G401.6 (cell line): ENCODE results near the gene HOXD4.
A peak's percentile ranks its signal among the peaks of the same experiment; 100 is the strongest.

Source experiments
- FAIRE-seq: peaks from 2 replicates; lab custom pipeline; 2012; peaks lifted over from hg19 to GRCh38; lab: Jason Lieb, UNC

Gene HOXD4

GRCh38 chr2:176114120-176114929, 37.0 kb upstream of the HOXD4 start:
- FAIRE-seq = no peak

DNA sequence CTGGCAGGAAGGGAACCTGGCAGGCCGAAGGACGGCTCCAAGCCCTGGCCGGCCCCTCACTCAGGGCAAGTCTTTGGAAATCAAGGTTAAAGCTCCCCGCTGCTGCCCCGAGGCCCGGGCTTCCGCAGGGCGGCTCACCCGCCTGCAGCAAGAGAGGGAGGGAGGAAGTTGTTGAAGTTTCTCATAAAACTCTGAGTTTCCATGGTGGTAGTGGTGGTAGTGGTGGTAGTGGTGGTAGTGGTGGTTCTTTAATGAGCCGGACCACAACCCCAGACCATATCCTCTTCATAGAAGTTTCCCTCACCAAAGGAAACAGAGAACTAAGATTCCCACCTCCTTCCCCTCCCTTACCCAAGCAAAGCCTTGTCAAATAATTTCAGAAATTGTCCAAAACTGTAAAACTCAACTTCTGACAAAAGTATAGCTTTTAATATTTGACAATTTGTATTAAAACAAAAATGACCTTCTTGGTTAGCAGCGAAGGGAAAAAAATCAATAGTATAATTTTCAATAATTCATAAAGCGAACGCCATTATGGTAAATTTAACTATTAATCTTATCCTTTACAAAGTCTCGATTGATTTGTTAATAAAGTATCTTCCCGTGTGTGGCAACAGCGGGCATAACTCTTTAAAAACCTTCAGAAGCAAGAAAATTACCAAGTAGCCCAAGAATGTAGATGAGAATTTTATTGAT, 36.3 kb upstream of the HOXD4 start:
- no peak for FAIRE-seq

DNA sequence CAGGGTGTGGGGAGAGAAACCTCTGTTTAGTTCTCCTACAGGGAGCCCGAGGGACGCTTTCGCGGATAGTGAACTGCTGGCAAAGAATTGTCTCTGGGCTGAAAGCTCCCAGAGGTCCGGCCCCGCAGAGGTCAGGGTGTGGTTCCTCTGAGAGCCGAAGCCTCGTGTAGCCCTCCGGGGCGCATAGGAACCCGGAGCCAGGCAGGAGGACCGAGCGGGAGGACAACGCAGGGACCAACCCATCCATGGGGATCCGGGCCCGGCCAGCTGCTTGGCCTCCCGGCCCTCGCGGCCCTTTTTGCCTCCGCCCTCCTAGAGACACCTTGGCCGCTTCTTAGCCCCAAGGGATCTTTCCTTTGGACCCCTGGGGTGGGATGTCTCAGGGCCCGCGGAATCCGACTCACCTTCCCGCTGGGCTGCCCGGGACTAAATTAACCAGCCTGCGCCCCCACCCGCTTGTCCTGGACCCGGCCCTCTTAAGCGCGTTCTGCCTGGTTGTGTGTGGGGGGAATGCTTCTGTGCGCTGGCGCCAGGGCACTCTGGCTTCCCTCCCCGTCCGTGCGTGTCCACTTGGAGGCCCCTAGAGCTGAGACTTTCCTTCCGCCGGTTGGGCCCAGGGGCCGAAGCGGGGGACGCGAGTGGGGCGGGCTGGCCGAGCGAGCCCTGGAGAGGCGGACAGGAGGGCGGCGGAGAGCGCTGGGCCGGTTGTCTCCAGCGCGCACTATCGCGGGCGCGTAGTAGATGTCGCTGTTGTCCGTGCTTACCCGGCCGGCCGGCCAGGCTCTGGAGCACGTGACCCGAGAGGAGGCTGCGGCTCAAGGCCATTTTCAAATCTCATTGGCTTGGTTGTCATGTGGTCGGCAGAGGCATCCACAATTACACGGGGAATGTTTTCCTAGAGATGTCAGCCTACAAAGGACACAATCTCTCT, 35.2 kb upstream of the HOXD4 start, which contains the start of gene HOXD10:
Gene HOXD10 (plus strand): TSS at position 896 of the 931 bp plus-strand sequence. CDS start 56 bp downstream, outside the sequence.
- FAIRE-seq = no peak

DNA sequence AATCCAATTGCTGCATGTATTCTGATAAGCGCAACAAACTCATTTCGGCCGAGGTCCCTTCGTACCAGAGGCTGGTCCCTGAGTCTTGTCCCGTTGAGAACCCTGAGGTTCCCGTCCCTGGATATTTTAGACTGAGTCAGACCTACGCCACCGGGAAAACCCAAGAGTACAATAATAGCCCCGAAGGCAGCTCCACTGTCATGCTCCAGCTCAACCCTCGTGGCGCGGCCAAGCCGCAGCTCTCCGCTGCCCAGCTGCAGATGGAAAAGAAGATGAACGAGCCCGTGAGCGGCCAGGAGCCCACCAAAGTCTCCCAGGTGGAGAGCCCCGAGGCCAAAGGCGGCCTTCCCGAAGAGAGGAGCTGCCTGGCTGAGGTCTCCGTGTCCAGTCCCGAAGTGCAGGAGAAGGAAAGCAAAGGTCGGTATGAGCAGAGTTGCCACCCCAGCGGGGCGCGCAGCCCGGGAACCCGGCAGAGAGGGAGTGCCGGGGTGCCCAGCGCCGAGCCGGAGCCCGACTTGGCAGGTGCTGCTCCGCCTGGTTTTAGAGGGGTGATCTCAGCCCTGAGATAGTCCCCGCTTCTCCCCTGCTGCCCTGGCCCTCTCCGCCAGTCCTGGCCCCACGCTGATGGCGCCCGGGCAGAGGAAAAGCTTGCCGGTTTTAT, 34.1 kb upstream of the HOXD4 start:
- FAIRE-seq = no peak

- no peak for FAIRE-seq
These were observed 33.5 kb upstream of the HOXD4 start for GRCh38 chr2:176117823-176118371.

- peak; percentile 49 for FAIRE-seq
These were observed 32.6 kb upstream of the HOXD4 start for GRCh38 chr2:176118601-176119339.

DNA sequence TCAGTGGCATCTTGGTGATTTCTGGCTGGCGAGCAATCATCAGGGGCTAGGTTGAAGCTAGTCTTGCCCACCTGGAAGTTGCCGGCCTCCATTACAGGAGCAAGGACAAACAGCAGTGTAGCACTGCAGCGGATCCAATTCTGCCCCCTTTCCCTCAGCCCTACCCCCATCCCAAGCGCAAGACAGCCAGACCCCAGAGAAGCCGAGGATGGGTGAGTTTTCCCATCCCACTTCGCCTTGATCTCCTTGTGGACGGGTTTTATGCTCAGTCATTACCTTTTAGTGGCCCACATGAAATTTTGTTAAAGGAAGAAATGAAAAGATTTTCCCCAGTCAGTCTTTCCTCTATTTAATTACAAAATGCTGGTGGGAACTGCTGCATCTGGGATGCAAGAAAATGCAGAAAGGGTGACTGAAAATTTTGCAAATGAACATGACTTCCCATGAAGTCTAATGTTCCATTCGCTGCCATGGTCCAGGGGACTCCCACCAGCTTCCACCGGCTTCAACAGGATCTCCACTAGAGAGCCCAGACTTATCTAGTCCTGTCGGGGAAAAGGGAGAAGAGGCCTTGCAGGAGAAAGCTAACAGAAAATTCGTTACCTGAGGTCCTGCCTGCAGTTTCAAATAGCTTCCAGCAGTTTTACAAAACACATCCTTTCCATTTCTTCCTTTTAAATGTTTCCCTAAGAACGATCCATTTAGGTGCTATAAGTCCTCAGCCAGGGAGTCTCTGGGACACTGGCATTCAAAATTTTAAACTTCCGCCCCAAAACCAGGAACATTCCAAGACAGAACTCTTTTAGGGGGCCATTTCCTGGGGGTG, 30.8 kb upstream of the HOXD4 start:
- no peak for FAIRE-seq

- FAIRE-seq = no peak
These were observed 29.9 kb upstream of the HOXD4 start for GRCh38 chr2:176121190-176122051.

GRCh38 chr2:176122052-176122682, 29.2 kb upstream of the HOXD4 start:
- FAIRE-seq = no peak

- FAIRE-seq = no peak
These were observed 28.5 kb upstream of the HOXD4 start, which contains the start of gene HOXD9 for GRCh38 chr2:176122683-176123410. Gene HOXD9 (plus strand): TSS chr2:176122719. CDS start chr2:176122769, 50 bp downstream.

DNA sequence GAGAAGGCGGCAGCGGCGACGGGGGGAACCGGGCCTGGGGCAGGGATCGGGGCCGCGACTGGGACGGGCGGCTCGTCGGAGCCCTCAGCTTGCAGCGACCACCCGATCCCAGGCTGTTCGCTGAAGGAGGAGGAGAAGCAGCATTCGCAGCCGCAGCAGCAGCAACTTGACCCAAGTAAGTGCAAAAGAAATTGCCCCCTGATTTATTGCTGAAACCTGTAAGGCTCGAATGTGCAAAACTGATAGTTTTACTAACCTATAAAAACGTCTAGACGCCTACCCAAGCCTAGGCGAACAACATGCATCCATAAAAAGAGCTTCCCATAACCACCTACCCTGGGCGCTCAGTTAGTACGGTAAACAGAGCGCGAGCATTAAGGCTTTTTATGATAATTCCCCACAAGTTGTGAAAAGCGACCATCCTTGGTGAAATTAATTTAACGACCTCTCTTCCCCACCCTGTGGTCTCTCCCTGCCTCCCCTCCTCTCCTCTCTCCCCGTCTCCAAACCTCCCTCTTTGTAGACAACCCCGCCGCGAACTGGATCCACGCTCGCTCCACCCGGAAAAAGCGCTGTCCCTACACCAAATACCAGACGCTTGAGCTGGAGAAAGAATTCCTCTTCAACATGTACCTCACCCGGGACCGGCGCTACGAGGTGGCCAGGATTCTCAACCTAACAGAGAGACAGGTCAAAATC, 27.8 kb upstream of the HOXD4 start:
- no peak for FAIRE-seq

DNA sequence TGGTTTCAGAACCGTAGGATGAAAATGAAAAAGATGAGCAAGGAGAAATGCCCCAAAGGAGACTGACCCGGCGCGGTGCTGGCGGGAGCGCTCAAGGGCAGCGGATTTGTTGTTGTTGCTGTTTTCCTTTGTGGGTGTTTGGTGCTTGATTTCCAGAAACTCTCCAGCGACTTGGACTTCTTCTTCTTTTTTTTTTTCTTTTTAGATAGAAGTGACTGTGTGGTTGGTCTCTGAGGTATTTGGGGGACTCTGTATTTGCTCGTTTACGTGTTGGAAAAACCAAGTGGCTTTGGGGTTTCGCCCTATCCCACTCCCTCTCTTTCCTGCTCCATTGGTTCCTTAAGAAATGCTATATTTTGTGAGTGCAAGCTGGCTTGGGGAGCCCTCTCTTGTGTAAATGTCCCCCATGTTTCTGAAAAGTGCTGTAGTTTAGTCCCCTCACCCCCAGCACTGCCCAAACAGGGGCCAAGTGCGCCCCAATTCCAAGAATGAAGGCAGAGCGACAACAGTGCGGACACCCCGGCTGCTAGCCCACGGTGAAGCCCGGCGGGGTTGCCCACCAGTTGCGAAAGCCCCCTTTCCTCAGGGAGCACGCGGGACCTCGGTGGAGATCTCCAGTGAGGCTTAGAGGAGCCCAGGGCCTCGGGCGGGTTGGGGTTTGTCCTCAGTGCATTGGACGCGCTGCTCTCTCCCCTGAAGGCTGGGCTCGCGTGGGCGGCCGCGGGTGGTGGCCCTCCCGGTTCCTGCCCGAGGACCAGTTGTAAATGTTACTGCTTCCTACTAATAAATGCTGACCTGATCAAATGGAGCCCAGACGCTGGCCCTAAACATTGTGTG, 27.0 kb upstream of the HOXD4 start:
- FAIRE-seq = no peak

GRCh38 chr2:176124947-176125771, 26.2 kb upstream of the HOXD4 start:
- no peak for FAIRE-seq

DNA sequence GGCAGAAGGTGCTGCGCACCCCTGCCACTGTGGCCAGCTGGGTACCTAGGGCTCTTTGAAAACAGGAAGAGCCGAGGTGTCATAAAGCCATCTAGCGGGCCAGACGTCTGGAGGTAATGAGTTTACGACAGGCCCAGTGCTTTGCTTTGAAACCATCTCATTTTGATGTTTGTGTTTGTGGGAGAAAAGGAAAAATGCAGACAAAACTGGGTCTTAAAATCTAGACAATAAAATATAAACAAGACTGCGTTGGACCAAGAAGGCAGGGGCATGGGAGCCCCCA, 25.6 kb upstream of the HOXD4 start:
- no peak for FAIRE-seq
